Myocyte (in vitro differentiated cells): ENCODE measurements around the gene SMIM17. TPM values are rescaled to one million over a fixed set of nuclear protein-coding genes. Genes with fewer than 3 reads are reported as not detected.
A peak's percentile ranks its signal among the peaks of the same experiment; 100 is the strongest.

Experiments
- DNase-seq: peaks from one replicate; pipeline ENCODE4 v3.0.0-alpha.2; 2012; ENCODE audit warnings: low read depth
- polyA plus RNA-seq: library from polyadenylated mRNA; unstranded; fragments of >200 nt; gene quantifications from one replicate; pipeline ENCODE4 v1.2.1, GENCODE V29; 2012; ENCODE audit warnings: missing spikeins
- total RNA-seq: library from RNA; depleted of rRNA; stranded (reverse); fragments of >200 nt; gene quantifications from 2 replicates; pipeline ENCODE4 v1.2.3, GENCODE V29; 2014

SMIM17 gene
- total RNA-seq = 0.48 and 0.78 TPM in 2 replicates
- polyA plus RNA-seq = 0.62 TPM

- no peak for DNase-seq
Measured at GRCh38 chr19:56642711-56643459, at the start of gene SMIM17. SMIM17 (plus strand) TSS chr19:56643159; CDS start chr19:56645668, 2,509 bp downstream.

- no peak for DNase-seq
Measured at GRCh38 chr19:56594446-56594782, 48.5 kb upstream of the SMIM17 start.

- peak; percentile 90 for DNase-seq
Measured at GRCh38 chr19:56594783-56595547, 48.0 kb upstream of the SMIM17 start, which contains the start of gene ZNF71. ZNF71 (plus strand) TSS chr19:56595302; CDS start chr19:56601559, 6,257 bp downstream.

GRCh38 chr19:56595548-56595899, 47.4 kb upstream of the SMIM17 start:
- DNase-seq = no peak

GRCh38 chr19:56596676-56597075, 46.3 kb upstream of the SMIM17 start:
- no peak for DNase-seq

GRCh38 chr19:56597696-56598095, 45.3 kb upstream of the SMIM17 start:
- DNase-seq = no peak

GRCh38 chr19:56601375-56601774, 41.6 kb upstream of the SMIM17 start:
- DNase-seq = peak; percentile 19

GRCh38 chr19:56603829-56604228, 39.1 kb upstream of the SMIM17 start:
- DNase-seq = no peak

GRCh38 chr19:56608274-56608964, 34.5 kb upstream of the SMIM17 start:
- DNase-seq = no peak

- no peak for DNase-seq
Measured at GRCh38 chr19:56611288-56611687, 31.7 kb upstream of the SMIM17 start.

- no peak for DNase-seq
Measured at GRCh38 chr19:56612737-56613136, 30.2 kb upstream of the SMIM17 start.

GRCh38 chr19:56613639-56614038, 29.3 kb upstream of the SMIM17 start:
- DNase-seq = no peak

GRCh38 chr19:56617531-56617930, 25.4 kb upstream of the SMIM17 start:
- DNase-seq = peak; percentile 26

- DNase-seq = no peak
Measured at GRCh38 chr19:56619121-56619520, 23.8 kb upstream of the SMIM17 start.

- no peak for DNase-seq
Measured at GRCh38 chr19:56622374-56622773, 20.6 kb upstream of the SMIM17 start.

- no peak for DNase-seq
Measured at GRCh38 chr19:56623006-56623405, 20.0 kb upstream of the SMIM17 start.

GRCh38 chr19:56625708-56626107, 17.3 kb upstream of the SMIM17 start:
- DNase-seq = no peak

- no peak for DNase-seq
Measured at GRCh38 chr19:56633021-56633420, 9.9 kb upstream of the SMIM17 start.

- peak; percentile 85 for DNase-seq
Measured at GRCh38 chr19:56637976-56638555, 4.9 kb upstream of the SMIM17 start.

- DNase-seq = peak; percentile 46
Measured at GRCh38 chr19:56639217-56639616, 3.7 kb upstream of the SMIM17 start.

- no peak for DNase-seq
Measured at GRCh38 chr19:56643460-56643955, 549 bp downstream of the SMIM17 start.
